ENCODE data around the gene PHF21B.

- no peak for TF ChIP-seq SUZ12 (IDR thresholded peaks at IDR 0.05)
- no peak for TF ChIP-seq FOXM1 (IDR thresholded peaks at IDR 0.05; ENCODE audit: borderline replicate concordance)
- TF ChIP-seq, protein P1, sequence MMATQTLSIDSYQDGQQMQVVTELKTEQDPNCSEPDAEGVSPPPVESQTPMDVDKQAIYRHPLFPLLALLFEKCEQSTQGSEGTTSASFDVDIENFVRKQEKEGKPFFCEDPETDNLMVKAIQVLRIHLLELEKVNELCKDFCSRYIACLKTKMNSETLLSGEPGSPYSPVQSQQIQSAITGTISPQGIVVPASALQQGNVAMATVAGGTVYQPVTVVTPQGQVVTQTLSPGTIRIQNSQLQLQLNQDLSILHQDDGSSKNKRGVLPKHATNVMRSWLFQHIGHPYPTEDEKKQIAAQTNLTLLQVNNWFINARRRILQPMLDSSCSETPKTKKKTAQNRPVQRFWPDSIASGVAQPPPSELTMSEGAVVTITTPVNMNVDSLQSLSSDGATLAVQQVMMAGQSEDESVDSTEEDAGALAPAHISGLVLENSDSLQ (IDR thresholded peaks at IDR 0.05), result no peak
- no peak for TF ChIP-seq BHLHE40 (IDR thresholded peaks at IDR 0.05; ENCODE audit: borderline replicate concordance)
- TF ChIP-seq SP1 (IDR thresholded peaks at IDR 0.05), result no peak
- TF ChIP-seq NFRKB (IDR thresholded peaks at IDR 0.05), result no peak
Measured at GRCh38 chr22:44950806-44951509, 58.8 kb downstream of the PHF21B start.

All from HEK293T (cell line).